ENCODE measurements around the gene DGCR8. TPM values are rescaled to one million over a fixed set of nuclear protein-coding genes. Genes with fewer than 3 reads are reported as not detected.

DGCR8 gene
- total RNA-seq, 2 experiments from 2014 or later = 35.0 to 38.8 TPM

DNA sequence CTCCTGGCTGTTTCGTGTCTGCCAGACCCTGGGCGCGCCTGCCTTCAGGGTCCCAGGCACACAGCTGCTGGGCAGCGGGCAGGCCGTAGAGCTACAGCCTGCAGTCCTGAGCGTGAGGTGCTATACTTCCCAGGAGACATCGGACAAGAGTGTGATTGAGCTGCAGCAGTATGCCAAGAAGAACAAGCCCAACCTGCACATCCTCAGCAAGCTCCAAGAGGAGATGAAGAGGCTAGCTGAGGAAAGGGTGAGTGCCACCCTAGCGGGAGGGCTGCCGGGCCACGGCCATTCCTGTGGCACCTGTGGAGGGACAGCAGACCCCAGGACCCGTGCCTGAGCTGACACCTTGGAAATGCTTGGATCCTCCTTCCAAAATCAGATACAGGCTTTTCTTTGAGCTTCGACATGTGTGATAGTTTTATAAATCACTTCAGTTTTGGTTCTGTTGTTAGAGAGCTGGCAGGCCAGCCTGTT lies 28.8 kb downstream of the DGCR8 start:
- H3K4me1 Mint-ChIP-seq (ENCODE audit: low read depth) = peaks cover 29% of the 10 kb centered on the region
- H3K9me3 Mint-ChIP-seq = no peaks in the 10 kb centered on the region
- no peaks in the 10 kb centered on the region for H3K27me3 Mint-ChIP-seq
- ChIA-PET CTCF (interaction anchor here (0.9 to 1.8 kb wide), 4 partner anchors 9 to 138 kb away, joined by 3 to 5 read pairs (median 3); no protein-coding TSS in a partner anchor), POLR2A (interaction anchor here (0.5 to 2.3 kb wide), 7 partner anchors 8 to 25 kb away, joined by 3 to 10 read pairs (median 5); partner anchors contain the start of gene TRMT2A)
- DNase-seq (no peak), ATAC-seq (no peak)
- no peak for TF ChIP-seq CTCF (IDR thresholded peaks at IDR 0.05)
- peak overlapping the region; percentile 39 for H3K27ac Mint-ChIP-seq
- no peak overlapping the region for H3K4me3 Mint-ChIP-seq
- intact Hi-C loops (cut with micrococcal nuclease) = no loop called here
- peaks cover 31% of the 10 kb centered on the region for H3K36me3 Mint-ChIP-seq (ENCODE audit: low read depth)

GRCh38 chr22:20109411-20110358 lies 29.6 kb downstream of the DGCR8 start:
- ATAC-seq (no peak), DNase-seq (no peak)
- POLR2A ChIA-PET = interaction anchor here (1.0 to 3.9 kb wide), 11 partner anchors 8 to 28 kb away, joined by 3 to 36 read pairs (median 7); partner anchors contain the start of gene TRMT2A
- peaks cover 35% of the 10 kb centered on the region for H3K36me3 Mint-ChIP-seq (ENCODE audit: low read depth)
- peak overlapping the region; percentile 98 for H3K27ac Mint-ChIP-seq
- peaks cover 38% of the 10 kb centered on the region for H3K4me1 Mint-ChIP-seq (ENCODE audit: low read depth)
- no peaks in the 10 kb centered on the region for H3K9me3 Mint-ChIP-seq
- H3K27me3 Mint-ChIP-seq = no peaks in the 10 kb centered on the region
- H3K4me3 Mint-ChIP-seq = no peak overlapping the region
- CTCF ChIA-PET = interaction anchor here (0.9 to 3.2 kb wide), 6 partner anchors 8 to 139 kb away, joined by 3 to 43 read pairs (median 4); no protein-coding TSS in a partner anchor
- TF ChIP-seq CTCF (IDR thresholded peaks at IDR 0.05) = no peak
- intact Hi-C loops (cut with micrococcal nuclease) = no loop called here

DNA sequence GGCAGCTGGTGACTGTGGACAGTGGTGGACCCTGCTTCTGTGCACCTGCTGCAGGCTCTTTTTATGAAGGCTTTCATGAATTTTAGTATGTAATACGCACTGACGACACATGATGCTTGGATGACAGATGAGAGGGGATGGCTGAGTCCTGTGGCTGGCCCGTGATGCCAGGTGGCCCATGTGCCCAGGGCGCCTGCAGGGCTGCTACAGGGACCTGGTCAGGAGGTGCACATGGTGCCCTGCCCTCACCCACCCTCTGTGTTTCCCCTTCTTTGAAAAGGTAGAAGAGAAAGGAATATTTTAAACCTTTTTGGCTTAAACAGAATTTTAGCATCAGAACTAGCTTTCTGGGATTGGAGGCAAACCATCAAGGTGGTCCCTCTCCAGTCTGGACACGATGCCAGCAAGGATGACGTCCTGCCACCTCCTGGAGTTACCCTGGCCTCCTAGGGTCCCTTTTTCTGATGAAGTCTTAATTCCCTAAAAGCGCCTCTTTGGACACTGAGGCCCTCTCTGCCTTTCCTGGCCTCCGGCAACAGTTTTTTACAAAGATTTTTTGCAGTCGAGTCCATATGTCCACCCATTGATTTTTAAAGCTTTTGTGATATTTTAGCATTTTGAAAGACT lies 30.4 kb downstream of the DGCR8 start:
- DNase-seq = no peak
- no peak for ATAC-seq
- TF ChIP-seq CTCF (IDR thresholded peaks at IDR 0.05) = no peak
- CTCF ChIA-PET = interaction anchor here (0.7 to 3.2 kb wide), 15 partner anchors 9 to 140 kb away, joined by 3 to 43 read pairs (median 6); no protein-coding TSS in a partner anchor
- Mint-ChIP-seq H3K9me3 (no peaks in the 10 kb centered on the region), H3K27me3 (no peaks in the 10 kb centered on the region), H3K27ac (peak overlapping the region; percentile 98), H3K4me1 (ENCODE audit: low read depth) (peaks cover 44% of the 10 kb centered on the region), H3K4me3 (no peak overlapping the region), H3K36me3 (ENCODE audit: low read depth) (peaks cover 38% of the 10 kb centered on the region)
- POLR2A ChIA-PET = interaction anchor here (0.6 to 3.9 kb wide), 15 partner anchors 8 to 315 kb away, joined by 3 to 36 read pairs (median 5); no protein-coding TSS in a partner anchor
- intact Hi-C loops (cut with micrococcal nuclease) = no loop called here

GRCh38 chr22:20111045-20111688 lies 31.1 kb downstream of the DGCR8 start:
- peaks cover 50% of the 10 kb centered on the region for H3K4me1 Mint-ChIP-seq (ENCODE audit: low read depth)
- peak; percentile 77 for TF ChIP-seq CTCF (IDR thresholded peaks at IDR 0.05)
- DNase-seq (peak; percentile 82), ATAC-seq (peak; percentile 80)
- ChIA-PET POLR2A (interaction anchor here (0.6 to 3.9 kb wide), 15 partner anchors 8 to 314 kb away, joined by 3 to 36 read pairs (median 5); no protein-coding TSS in a partner anchor), CTCF (interaction anchor here (0.7 to 3.2 kb wide), 18 partner anchors 9 to 140 kb away, joined by 3 to 43 read pairs (median 4); no protein-coding TSS in a partner anchor)
- H3K4me3 Mint-ChIP-seq = peak overlapping the region; percentile 21
- intact Hi-C loops (cut with micrococcal nuclease) = no loop called here
- H3K36me3 Mint-ChIP-seq (ENCODE audit: low read depth) = peaks cover 40% of the 10 kb centered on the region
- peak overlapping the region; percentile 98 for H3K27ac Mint-ChIP-seq
- H3K27me3 Mint-ChIP-seq = no peaks in the 10 kb centered on the region
- H3K9me3 Mint-ChIP-seq = no peaks in the 10 kb centered on the region
